Renal cortex interstitium (tissue), 11 donors: Measurements from ENCODE around the gene FBLN1. TPM values are rescaled to one million over a fixed set of nuclear protein-coding genes. Genes with fewer than 3 reads are reported as not detected.
A peak's percentile ranks its signal among the peaks of the same experiment; 100 is the strongest.
"Not testable (repeated sequence)": the region's sequence is repeated elsewhere in the genome, so short reads cannot be mapped to it uniquely, and the experiment has no call there.

Experiments used
- DNase-seq, 11 donors: peaks; one replicate each; pipeline ENCODE4 v3.0.0-alpha.2; 2013; ENCODE audit warnings: low read depth in 9 of 11, low spot score in 4 of 11; ENCODE audit errors: extremely low read depth in 1 of 11
- polyA plus RNA-seq, 3 donors: library from polyadenylated mRNA; unstranded; fragments of 120-200 nt; gene quantifications; one replicate each; pipeline ENCODE4 v1.2.1, GENCODE V29; 2013; ENCODE audit not compliant: insufficient read length in 3 of 3

FBLN1 gene
- polyA plus RNA-seq, 3 donors, result 92.0 to 152 (median 95.5) TPM

- DNase-seq, result no peak
Measured at GRCh38 chr22:45602824-45603595, 100.3 kb downstream of the FBLN1 start.

GRCh38 chr22:45603619-45604018 is 100.9 kb downstream of the FBLN1 start:
- DNase-seq, result no peak

- DNase-seq, result not testable (repeated sequence)
Measured at GRCh38 chr22:45608045-45608444, 105.4 kb downstream of the FBLN1 start.

- DNase-seq, result no peak
Measured at GRCh38 chr22:45608763-45609180, 106.1 kb downstream of the FBLN1 start.

GRCh38 chr22:45612451-45612901 is 109.8 kb downstream of the FBLN1 start:
- peak in 2 of 11 donors; percentile 44 to 52 for DNase-seq

- no peak for DNase-seq
Measured at GRCh38 chr22:45612940-45613339, 110.3 kb downstream of the FBLN1 start.

GRCh38 chr22:45615364-45615763 is 112.7 kb downstream of the FBLN1 start:
- DNase-seq, result no peak

- DNase-seq, result no peak
Measured at GRCh38 chr22:45616432-45616831, 113.7 kb downstream of the FBLN1 start.

- no peak for DNase-seq
Measured at GRCh38 chr22:45617948-45618347, 115.3 kb downstream of the FBLN1 start.

- DNase-seq, result no peak
Measured at GRCh38 chr22:45620706-45621105, 118.0 kb downstream of the FBLN1 start.

- DNase-seq, result no peak
Measured at GRCh38 chr22:45621836-45622600, 119.3 kb downstream of the FBLN1 start.

- DNase-seq, result not testable (repeated sequence)
Measured at GRCh38 chr22:45623464-45624145, 120.9 kb downstream of the FBLN1 start.

GRCh38 chr22:45626198-45626651 is 123.5 kb downstream of the FBLN1 start:
- no peak for DNase-seq

GRCh38 chr22:45627489-45628233 is 125.0 kb downstream of the FBLN1 start:
- no peak for DNase-seq

- no peak for DNase-seq
Measured at GRCh38 chr22:45628515-45628914, 125.8 kb downstream of the FBLN1 start.

- no peak for DNase-seq
Measured at GRCh38 chr22:45629469-45630089, 126.9 kb downstream of the FBLN1 start.

GRCh38 chr22:45630436-45630835 is 127.8 kb downstream of the FBLN1 start:
- DNase-seq, result no peak

- no peak for DNase-seq
Measured at GRCh38 chr22:45631140-45631840, 128.6 kb downstream of the FBLN1 start.
